NOMO-1 treated with dmso at 0.1 percent for 144 hours (cell line): Measurements from ENCODE around the gene BBS1.
"Not testable (repeated sequence)": the region's sequence is repeated elsewhere in the genome, so short reads cannot be mapped to it uniquely, and the experiment has no call there.

Experiments used
- DNase-seq: peaks from one replicate; lab custom pipeline; 2025; ENCODE audit not compliant: unreplicated experiment; lab: John Stamatoyannopoulos, UW

BBS1 gene

DNA sequence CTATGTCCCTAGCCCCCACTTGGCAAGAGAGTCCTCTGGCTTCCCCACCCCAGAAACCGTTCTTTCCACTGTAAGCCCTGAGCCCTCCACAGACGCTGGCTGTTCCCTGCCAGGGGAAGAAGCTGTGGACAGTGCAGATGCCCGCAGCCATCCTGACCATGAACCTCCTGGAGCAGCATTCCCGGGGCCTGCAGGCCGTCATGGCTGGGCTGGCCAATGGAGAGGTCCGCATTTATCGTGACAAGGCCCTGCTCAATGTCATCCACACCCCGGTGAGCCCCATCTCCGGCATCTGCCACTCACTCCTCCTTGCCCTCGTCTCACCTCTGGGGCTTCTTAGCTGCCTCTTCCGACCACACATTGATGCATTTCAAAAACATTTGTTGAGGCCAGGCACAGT is 13.2 kb downstream of the BBS1 start:
- no peak for DNase-seq

DNA sequence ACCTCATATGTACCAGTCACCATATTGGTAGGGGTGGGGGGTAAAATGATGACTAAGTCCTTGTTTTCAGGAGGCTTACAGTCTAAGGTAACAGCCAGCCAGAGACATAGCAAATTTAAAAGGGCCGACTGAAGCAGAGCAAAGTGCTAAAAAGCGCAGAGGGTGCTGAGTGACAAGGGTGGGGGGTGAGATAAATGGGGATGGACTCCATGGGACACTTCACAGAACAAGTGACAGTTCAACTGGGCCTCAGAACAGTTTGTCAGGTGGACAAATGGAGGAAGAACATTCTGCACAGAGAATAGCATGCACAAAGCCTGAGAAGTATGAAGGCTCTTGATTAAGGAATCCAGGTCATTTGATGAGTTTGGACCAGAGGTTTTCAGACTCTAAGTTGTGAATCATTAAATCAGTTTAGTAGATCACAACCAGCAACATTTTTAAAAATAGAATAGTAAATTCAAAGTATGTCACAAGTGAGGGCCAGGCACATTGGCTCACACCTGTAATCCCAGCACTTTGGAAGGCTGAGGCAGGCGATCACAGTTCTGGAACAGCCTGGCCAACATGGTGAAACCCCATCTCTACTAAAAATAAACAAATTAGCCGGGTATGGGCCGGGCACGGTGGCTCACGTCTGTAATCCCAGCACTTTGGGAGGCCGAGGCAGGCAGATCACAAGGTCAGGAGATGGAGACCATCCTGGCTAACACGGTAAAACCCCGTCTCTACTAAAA is 14.0 kb downstream of the BBS1 start:
- no peak for DNase-seq

DNA sequence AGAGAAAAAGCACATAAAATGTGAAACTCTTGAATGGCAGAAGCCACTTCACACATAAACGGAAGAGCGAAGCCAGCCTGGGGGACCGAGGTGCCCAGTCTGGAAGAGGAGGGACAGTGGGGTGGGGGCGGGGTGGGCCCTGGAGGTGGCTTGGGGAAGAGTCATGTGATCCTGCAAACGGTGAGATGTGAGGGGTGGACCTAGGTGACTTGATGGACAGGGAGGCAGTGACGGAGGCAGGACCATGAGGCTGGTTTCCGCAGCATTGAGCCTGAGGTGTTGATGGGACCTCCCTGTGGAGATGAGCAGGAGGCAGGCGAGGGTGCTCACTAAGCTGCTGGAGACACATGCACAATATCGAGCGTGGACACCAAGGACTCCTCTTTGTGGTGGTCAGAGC is 18.6 kb downstream of the BBS1 start:
- DNase-seq: no peak

DNA sequence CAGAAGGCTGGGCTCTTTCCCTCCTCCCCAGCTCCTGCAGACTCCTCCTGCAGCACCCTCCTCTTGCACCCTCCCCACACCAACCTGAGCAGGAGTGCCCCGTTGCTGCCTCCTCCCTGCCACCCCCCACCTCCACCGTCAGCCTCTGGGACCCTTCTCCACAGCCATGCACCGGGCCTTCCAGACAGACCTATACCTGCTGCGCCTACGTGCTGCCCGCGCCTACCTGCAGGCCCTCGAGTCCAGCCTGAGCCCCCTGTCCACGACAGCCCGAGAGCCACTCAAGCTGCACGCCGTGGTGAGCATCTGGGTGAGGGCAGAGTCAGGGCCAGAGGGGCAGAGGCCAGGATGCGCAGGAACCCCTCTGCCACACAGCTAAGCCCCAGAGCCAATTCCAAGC is 19.2 kb downstream of the BBS1 start:
- no peak for DNase-seq

DNA sequence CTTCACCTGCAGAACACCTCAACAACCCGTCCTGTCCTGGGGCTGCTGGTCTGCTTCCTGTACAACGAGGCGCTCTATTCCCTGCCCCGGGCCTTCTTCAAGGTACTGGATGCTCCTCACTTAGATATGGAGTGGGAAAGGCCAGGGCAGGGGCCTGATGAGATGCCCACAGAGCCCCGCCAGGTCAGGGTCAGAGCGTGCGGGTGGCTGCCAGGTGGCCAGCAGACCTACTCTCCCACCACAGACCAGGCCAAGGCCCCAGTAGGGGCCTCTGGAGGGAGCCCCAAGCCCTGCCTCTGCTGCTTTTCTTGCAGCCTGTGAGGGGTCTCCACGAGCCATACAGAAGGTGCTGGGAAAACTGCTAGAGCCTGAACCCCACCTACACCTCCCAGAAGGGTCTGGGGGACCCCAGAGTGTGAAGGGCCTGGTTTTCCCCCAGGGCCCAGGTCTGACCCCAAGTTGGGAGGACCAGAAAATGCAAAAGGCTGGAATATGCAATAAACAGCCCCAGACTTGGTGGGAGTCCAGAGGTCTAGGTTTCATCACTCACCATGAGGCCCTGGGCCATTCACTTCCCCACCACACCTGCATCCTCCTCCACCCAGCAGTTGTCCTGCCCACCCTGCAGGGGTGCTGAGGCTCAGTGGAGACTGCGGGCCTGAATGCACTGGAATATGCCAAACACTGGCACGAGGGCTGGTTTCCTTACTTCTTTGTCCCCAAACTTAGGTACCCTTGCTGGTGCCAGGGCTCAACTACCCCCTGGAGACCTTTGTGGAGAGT is 20.7 kb downstream of the BBS1 start:
- no peak for DNase-seq

DNA sequence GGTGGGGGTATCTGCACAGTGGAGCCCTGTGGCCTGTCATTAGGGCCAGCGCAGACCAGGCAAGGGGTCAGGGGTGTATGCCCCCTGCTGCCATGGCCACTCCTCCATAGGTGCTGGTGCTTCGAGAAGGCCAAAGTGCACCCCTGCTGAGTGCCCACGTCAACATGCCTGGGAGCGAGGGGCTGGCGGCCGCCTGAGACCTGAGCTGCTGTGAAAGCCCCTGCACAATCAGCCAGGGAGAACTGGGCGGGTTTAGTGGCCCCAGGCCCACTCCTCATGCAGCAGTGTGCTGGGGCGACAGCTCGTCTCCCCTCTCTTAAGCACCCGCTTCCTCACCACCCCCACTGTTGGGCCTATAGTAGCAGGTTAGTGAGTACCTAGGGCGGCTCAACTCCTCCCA is 21.4 kb downstream of the BBS1 start:
- DNase-seq: no peak

DNA sequence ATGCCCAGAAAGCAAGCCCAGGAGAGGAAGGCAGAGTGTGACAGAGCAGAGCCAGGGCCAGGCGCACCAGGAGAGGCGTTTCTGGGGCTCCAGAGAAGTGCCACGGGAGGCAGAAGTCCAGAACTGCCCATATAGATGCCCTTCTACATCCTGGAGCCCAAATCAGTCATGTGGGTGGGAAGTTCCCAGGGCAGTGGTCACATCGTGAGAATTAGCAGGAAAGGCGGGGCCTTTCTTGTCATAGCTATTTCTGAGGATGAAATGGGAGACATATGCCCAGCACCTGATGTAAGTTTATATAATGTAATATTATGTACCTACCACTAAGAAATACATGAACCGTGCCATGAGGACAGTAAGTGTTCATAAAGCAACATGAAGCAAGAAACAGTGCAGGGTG is 22.3 kb downstream of the BBS1 start:
- no peak for DNase-seq

DNA sequence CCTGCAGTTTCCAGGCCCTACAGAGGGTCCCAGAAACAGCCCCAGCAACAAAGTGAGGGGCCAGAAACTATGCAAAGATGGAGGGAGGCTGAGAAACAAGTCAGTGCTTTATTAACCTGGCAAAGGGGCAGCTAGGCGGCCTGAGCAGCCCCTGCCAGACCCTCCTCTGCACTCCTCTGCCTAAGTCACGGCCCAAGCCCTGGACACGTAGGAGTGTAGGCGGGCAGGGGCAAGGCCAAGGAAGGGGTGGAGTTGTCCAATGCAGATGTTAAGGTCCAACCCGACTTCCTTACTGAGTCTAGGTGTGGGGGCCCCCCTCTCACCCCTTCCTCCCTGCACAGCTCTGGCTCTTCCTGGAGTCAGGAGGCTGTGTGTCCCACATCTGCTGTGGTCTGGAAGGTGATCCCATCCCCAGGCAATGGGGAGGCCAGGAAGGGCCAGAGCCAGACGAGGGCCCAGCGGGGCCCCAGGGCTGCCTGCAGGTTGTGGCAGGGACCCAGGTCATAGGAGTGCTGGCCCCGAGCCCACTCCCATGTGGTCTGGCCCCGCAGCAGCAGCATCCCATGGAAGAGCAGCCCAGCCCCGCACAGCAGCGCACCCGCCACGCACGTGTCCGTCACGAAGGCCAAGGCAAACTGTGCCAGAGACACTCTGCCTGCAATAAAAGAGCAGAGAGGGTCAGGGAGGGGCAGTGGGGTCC is 28.9 kb downstream of the BBS1 start:
- no peak for DNase-seq

DNA sequence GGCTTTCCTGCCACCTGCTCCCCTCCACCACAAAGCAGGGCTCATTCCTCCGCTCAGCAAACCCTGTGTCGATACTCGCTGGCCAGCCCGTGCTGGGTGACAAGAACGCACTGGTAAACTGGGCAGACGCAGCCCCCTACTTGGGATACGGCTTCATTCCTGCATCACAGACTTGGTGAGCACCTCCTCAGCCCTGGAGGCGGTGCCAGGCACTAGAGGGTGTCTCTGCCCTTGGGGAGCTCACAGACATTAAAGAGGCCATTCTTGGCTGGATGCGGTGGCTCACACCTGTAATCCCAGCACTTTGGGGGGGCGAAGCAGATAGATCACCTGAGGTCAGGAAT is 29.4 kb downstream of the BBS1 start:
- no peak for DNase-seq

DNA sequence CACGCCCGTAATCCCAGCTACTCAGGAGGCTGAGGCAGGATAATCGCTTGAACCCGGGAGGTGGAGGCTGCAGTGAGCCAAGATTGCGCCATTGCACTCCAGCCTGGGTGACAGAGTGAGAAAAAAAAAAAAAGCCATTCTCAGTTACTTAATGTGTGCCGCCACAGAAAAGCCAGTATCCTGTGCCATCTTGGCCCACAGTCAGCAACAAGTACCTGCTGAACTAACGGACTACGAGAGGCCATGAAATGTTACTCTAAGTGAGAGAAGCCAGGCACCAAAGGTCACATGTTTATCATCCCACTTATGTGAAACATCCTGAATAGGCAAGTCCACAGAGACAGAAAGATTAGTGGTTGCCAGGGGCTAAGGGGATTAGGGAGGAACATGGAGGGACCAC is 30.2 kb downstream of the BBS1 start:
- not testable (repeated sequence) for DNase-seq

DNA sequence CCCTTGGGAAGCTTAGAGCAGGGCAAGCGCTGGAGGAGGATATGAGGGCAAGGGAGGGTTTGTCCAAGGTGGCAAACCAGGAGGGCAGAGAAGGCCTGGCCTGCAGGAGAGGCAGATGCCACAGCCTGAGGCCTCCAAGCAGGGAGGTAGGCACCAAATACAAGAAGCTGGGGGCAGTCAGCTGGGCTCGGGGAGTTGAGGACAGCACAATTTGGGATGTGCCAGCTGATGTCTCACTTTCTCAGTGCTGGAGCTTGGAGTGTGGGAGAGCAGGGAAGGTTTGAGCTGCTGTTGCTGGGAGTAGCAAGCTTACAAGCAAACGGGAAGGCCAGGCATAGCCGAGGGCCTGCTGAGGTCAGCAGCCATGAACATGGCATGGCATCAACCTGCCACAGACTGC is 31.5 kb downstream of the BBS1 start:
- DNase-seq: no peak

DNA sequence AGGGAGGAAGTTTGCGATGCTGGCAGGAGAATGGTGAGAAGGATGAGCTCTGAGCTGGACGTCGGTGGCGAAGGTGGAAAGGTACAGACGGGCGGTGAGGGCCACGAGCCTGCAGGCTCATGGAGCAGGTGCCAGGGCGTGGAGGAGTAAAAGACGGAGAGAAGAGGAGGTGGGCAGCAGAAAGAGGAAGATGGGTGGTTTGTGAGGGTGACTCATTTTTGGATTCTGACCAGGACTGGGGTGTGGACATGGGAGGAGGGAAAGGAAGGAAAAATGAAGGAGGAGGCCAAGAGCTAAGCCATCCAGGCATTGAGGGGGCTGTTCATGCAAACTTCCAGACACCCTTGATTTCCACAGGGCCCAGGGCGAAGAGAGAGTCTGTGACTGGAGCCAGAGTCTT is 31.9 kb downstream of the BBS1 start:
- no peak for DNase-seq

DNA sequence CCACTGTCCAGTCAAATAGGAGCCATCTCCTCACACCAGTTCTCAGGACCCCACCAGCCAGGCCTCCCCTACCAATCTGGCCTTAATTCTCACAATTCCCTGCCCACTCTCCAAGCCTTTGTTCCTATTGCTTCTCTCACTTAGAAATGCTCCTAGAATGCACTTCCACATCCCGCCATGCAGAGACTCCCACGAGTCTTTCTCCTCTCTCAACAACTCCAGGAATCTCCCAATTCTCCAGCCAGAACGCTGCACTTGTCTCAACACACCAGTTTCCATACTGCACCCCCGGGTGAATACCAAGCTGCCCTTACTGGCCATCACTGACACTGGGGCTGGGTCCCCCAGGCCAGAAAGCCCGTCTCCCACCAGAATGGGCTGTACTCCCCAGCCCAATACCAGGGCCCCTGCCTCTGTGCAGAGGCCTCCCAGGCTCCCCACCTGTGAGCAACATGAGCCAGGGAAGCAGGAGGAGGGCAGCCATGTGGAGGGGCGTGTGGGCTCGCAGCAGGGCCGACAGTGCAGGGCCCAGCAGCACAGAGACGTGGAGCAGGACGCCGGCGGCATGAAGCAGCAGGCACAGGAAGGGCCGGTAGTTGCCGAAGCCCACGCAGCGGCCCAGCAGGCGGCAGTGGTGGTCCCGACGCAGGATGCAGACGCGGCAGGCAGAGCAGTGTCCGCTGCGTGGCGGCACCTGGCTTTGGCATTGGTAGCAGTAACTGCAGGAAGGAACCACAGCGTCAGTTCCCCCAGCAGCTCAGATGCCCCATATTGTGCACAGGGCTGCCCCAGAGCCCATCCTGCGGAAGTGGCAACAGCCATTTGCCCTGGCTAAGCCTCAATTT is 33.0 kb downstream of the BBS1 start:
- no peak for DNase-seq

DNA sequence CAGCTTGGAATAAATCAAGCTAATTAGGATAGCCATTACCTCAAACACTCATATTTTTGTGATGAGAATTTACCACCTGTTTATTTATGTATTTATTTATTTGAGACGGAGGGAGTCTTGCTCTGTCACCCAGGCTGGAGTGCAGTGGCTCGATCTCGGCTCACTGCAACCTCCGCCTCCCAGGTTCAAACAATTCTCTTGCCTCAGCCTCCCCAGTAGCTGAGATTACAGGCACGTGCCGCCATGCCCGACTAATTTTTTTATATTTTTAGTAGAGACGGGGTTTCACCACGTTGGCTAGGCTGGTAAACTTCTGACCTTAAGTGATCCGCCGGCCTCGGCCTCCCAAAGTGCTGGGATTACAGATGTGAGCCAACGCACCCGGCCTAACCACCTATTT is 34.5 kb downstream of the BBS1 start:
- DNase-seq: not testable (repeated sequence)

DNA sequence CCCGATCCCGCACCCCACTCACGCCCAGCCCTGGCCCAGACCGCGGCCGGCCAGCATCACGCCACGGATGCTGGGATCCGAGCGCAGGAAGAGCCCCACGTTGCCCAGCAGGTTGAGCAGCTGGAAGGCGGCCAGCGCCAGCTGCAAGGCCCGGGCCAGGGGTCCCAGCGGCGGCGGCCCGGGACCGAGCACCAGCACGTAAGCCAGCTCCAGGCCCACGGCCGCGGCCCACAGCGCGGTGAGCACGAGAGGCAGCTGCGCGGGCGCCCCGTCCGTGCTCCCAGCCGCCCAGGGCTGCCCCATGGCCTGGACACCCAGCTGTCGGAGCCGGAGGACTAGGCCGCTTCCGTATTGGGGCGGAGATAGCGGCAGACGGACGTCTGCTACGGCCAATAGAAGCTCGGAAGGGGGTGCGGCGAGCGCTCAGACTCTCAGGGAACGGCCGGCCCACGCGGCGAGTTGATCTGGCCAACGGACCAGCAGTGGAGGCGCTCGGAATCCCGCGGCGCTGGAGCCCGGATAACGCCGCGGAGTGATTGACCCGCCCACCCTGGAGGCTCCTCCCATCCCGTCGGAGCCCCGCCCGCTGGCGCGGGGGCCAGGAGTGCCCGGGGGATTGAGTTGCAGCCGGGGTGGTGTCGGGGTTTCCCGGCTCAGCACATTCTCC is 35.4 kb downstream of the BBS1 start, which contains the start of gene ZDHHC24:
Gene ZDHHC24 (minus strand): TSS at position 348 of the 667 bp plus-strand sequence. CDS start 45 bp downstream, at position 303.
- DNase-seq: peak; percentile 97

DNA sequence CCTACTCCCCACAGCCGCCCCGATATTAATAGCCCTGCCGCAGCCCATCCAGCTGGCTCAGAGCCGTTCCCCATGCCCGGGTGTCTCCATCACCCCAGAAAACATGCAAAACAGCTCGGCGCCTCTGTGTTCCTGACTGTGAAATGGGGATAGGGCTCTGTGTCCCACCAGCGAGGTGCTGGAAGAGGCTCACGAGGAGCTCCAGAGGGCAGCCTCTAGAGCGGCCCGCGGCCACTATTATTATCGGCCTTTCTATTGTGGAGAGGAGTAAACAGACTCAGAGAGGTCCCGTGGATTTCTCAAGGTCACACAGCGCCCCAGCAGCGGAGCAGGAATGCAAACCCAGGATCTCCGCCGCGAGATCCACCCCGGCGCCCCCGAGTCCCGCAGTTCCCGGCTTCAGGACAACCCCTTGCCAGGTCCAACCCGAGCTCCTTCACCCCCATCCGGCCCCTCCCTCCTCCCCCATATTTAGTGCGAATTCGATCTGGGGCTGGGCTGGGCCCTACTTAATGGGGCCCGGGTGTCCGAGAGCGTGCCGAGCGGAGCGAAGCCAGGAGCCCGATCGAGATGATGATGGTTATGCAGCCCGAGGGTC is 36.0 kb downstream of the BBS1 start, which contains the start of gene ACTN3:
Gene ACTN3 (plus strand): TSS at position 536 of the 598 bp plus-strand sequence. CDS start 35 bp downstream, at position 571.
- no peak for DNase-seq

DNA sequence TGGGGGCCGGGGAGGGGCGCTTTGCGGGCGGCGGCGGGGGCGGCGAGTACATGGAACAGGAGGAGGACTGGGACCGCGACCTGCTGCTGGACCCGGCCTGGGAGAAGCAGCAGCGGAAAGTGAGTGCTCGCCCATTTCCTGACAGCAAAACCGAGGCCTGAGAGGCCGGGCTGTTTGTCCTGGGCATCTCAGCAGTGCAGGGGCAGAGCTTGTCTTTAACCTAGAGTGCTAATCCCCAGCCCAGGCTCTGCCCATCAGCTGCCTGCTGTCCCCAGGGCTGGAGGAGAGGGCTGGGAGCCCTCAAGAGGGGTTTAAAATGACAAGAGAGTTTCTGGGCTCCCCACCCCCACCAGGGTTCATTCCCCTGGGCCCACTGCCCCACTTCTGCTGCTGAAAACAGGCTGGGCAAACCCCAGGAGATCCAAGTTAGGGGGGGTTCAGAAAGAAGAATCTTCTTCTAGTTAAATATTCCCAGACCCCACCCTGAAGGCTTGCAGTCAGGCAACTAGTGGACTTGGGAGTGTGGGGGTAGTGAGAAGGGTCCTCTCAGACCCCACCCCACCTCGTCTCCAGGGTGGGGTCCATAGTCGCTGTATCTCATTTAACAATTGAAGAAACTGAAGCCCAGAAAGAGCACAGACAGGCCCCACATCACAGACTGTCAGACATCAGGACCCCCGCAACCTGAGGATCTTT is 36.7 kb downstream of the BBS1 start:
- DNase-seq: no peak

DNA sequence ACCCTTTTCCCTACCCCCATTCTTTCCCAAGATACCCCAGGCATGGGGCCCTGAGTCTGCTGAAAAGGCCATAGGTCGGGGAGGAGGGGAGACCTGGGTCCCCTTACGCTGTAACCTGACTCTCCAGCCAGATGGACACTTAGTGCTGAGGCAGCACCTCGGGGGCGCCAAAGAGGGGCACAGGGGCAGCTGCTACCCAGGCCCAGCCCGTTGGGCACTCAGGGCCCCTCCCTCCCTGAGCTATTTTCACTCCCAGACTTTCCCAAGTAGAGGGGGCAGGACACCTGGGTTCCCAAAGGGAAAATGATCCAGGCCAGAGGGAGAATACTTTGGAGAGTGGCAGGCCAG is 37.2 kb downstream of the BBS1 start:
- no peak for DNase-seq

DNA sequence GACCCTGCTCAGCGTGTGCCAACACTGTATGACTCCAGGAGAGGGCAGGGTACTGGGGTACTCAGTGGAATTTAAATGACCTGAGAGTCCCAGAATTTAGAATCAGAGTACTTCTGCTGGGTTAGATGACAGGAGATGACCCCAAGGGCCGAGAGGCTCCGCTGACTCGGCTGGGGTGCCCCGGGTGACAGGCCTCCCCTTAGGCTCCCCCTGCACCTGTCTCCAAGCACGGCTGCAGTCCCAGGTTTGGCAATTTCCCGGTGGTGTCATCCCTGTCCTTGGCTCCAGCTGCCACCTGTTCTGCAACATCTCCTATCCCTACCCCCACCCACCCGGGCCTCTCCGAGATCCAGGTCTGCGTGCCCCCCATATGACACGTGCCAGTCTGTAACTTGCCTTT is 37.6 kb downstream of the BBS1 start:
- DNase-seq: no peak
